DMS79 treated with DMSO at 0.1 percent for 48 hours (cell line): ENCODE measurements around the gene KCTD16.

ENCODE experiments used
- DNase-seq: peaks from one replicate; lab custom pipeline; 2025; lab: John Stamatoyannopoulos, UW

The KCTD16 gene

DNA sequence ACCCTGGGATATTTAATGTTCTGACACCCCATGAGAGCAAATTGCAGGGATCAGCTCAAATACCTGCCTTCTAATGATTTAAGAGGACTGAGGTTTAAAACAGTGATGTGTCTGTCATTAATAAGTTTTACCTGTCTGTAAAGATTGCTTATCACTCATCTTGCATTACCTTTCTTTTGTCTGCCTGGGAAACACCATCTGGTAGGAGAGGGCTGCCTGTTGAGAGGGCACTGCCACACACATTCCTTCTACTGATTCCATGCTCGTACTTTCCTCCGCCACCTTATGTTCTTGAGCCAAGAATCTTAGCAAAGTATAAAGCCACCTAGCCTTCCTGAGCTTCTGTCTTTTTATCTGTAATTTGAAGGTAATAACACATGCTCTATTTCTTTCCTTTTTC is 118.6 kb downstream of the KCTD16 start:
- no peak for DNase-seq

DNA sequence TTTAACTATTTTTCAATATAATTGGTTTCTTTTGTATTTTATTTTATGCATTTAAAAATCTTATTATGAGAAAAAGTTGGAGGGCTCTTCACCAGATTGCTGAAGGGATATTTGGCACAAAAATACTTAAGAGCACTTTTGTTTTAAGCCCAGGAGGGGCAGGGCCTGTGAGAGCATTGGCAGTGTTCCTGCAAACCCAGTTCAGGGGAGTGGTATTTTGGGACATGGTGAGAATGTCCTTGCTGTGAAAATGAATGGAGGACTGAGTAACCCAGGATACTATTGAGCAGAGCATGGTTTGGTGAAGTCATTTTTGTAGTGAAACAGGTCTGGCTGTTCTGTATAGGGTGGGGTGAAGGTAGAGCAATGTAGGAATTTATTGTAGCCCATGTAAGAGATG is 121.4 kb downstream of the KCTD16 start:
- DNase-seq, result no peak

DNA sequence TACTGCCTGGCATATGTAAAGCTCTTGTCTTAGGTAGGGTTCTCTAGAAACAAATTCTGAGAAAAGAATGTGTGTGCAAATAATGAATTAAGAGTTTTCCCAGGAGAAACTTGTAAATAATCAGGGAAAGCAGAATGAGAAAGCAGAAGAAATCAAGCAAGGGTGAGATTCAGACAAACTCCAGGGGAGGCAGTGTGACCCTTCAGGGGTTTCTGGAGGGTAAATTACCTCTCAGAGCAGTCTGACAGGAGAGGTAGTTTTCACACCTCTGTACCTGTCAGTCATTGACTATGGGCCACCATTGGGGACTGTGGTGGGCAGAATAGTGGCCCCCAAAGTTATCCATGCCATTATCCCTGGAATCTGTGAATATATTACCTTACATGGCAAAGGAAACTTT is 124.6 kb downstream of the KCTD16 start:
- DNase-seq, result no peak

DNA sequence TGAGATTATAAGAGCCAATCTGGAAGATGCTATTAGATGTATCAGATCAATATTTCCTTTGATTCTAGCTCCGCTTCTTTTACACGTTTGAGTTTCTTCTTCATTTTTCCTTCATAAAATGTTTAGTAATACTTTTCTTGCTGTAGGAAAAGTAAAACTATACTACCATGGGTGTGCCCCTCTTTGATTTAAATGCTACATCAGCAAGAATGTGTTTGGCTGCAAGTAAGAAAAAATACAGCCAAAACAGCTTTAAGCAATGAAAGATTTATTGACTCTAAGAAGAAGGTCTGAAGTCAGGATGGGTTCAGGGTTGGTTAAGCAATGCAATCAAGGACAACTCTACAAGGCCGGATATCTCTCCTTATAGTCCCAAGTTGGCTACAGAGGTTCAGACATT is 126.4 kb downstream of the KCTD16 start:
- no peak for DNase-seq

DNA sequence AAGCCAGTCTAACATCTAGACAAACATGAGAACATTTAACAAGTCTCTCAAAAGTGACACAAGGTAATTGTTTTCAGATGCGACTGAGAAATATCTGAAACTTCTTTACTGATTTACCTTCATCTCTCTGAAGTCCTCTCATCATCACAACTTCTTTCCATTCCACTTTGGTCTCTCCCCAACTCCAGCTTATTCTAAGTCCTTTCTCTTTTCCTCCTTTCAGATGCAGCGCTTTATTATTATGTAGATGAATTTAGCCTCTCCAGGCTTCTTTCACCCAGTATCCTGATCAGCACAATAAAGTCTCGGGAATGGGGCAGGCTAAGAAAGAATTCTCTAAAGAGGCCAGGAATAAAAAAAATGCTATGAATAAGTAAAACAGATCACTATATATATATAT is 128.0 kb downstream of the KCTD16 start:
- no peak for DNase-seq

DNA sequence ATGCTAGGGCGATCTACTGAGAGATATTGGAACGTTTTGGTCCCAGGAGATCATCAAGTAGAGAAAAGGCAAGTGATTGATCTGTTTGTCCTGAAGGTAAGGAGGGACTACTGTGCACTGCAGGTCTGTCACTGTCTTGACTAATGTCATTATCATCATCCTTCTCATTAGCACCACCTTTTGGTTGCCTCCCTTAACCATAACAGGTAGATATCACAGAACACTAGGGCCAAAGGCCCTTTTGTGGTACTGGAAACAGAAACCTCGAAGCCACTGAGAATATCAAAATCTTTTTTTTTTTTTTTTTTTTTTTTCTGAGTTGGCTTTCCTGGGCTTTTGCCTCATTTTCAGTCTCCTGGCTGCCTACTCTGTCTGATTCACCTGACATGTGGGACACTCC is 134.0 kb downstream of the KCTD16 start:
- no peak for DNase-seq

DNA sequence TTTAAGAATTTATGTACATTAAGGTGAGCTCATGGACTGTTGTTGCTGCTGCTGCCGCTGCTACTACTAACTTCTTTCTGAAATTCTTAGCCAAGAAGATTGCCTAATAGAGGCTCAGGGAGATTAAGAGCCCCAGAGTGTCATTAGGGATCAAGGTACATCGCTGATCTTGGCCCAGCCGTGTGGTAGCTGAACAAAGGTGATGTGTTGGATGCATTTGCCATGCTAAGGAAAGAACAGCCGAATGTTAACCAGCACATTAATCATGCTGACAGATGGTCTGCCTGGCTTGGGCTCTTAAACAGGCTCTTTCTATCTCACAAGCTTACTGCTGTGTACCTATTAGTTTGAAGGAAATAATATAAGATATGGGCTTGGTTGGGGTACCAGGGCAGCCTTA is 137.1 kb downstream of the KCTD16 start:
- DNase-seq, result no peak

DNA sequence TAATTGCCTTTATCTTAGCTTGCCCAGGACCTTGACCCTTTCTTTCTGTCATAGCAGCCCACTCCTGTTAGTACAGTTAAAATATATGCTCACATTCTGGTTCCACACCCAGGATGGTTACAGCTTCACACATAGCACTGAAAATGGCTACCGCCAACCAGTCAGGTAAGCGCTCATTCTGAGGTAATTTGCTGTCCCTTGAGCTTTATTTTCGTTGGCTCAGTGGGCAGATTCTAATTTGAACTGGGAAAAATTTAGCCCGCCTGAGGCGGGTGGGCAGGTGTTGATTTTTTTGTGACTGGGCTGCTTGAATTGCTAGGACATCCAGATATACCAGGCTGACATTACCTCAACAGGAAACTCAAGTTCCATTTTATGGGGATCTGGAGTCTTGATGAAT is 137.5 kb downstream of the KCTD16 start:
- no peak for DNase-seq

DNA sequence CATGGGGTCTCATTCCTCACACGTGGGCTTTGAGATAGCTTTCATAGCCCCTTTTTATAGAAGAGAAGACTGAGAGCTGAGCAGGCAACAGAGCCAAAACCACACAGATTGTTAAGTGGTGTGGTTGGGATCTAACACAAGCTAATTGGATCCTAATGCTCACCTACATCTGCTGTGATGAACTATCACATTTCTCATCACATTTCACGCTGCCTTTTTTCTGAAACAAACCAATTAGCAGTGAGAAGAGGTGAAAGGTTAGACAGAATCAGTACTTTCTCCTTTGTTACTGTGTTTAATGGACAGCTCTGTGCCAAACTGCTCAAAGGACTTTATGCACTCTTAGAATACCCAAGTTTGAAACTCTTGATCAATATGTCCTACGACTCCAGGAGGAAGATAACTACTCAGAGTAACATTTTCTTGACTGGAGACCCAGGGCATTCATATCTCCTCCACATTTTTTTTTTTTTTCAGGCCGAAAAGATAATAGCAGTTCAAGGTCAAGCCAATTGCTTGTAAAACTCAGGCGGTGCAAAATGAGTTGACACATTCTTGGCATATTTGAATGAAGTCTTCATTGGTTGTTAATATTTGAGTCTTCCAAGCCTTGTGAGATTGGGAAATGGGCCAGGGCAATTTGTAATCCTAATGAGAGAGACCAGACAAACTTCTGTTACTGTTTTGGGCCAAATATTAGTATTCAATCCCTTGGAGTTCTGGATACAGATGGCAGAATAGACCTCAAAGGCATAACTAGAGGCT is 138.4 kb downstream of the KCTD16 start:
- DNase-seq, result no peak

DNA sequence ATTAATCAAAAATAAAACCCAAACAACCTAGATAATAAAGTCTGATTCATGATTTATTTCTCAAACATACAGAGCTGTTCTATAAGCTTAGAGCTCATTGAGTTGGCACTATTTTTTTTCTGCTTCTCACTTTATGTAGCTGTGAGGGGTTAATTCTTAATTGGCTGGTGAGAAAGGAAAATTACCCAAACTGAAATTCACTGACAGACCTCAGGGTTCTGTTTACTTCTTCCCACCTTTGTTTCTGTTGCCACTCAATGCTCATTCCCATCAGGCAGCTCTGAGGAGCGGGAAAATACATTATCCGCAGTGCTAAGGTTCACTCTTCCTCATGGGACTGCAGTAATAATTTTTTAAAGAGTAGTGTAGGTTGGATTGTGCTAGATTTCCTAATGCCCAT is 139.9 kb downstream of the KCTD16 start:
- DNase-seq, result no peak

DNA sequence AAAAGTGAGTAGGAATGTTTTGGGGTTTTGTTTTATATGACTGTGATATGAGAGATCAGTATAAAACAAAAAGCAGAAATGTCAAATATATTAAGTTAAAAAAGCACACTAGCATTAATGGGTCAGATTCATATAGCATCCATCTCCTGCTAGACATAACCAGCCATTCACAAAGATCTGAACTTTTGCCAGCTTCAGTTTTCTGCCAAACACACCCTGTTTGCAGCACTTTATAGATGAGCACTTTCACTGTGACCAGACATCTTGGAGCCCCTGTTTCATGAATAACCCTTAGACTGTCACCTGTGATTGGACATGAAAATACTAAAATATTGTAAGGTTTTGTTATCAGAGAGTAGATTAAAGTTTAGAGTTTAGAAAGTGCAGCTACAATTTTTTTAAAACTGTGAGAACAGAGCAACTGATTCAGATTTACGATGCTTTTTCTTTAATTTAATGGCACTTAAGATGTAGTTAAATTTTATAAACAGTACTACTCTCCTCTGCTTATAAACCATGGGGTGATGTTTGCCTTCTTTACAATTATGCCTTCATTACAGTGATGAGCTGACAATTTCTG is 142.6 kb downstream of the KCTD16 start:
- no peak for DNase-seq

DNA sequence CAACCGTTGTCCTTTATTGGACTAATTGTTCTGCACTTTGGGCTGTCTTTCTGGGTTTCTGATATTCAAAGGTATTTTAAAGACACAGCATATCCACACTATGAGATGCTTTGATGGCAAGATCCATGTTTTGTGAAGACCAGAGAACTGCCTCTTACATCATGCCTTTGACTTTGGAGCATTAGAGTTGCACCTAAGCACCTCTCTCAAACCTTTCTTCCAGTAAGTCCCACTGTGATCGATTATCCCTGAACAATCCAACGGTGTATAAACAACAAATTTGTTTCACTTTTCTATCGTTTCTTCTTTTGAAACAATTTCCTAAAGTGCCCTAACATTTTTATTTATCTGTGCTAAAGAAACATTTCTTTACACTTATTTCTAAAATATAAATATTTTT is 144.4 kb downstream of the KCTD16 start:
- DNase-seq, result no peak

DNA sequence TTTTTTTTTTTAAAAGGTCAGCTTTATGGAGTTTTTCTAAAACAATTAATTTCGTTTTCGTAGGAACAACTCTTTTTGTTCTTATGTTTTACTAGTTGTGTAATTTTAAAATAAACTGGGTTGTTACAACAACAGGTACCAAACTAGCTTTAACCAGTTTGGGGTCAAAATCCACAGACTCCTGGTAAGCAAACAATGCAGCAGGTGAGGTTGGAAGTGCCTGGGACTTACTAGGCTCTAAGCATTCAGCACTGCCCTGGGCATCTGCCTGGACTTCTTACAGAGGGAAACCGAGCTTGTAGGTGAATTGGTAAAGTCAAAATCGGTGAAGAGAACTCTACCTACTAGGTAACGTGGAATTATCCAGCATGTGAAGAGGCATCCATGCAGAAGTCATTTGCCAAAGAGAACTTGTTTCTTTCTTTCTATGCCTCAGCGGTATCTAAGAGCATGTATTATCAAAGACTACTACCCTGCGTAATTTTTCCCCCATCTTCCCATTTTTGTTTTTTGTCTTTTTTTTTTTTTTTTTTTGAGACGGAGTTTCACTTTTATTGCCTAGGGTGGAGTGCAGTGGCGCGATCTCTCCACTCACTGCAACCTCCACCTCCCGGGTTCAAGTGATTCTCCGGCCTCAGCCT is 145.4 kb downstream of the KCTD16 start:
- no peak for DNase-seq

DNA sequence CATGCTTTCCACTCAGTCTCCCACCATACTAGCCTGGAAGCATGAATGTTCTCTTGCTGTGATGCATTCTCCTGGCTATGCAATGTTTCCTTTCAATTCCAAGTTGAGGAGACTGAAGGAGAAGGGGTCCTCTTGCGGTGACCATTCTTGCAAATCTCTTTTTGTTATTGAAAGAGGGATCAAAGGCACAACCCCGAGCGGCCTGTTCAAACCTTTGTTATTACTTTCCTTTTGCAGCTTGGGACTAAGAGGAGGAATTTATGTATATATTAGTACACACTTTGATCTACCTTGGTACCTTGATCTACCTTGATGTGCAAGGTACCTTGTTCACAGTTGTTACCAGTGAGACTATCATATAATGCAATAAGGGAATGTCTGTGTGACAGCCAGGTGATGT is 147.3 kb downstream of the KCTD16 start:
- DNase-seq, result no peak

DNA sequence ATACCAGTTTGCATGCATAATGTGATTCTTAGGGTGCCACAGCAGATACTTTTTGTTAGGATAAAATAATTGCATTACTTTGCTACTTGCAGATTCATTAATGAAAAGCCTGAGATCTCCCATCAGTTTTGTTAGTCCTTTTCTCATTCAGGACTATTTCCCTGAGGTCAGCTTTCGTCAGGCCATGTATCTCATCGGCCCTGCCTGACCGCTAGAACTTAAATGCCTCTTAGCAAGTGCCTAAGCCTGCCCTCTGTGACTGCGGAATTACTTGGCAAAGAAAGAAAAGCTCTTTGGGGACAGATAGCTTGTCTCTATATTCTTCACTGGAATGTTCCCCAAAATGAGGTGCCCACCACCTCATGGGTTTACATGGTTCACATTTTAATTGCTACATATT is 147.8 kb downstream of the KCTD16 start:
- no peak for DNase-seq

DNA sequence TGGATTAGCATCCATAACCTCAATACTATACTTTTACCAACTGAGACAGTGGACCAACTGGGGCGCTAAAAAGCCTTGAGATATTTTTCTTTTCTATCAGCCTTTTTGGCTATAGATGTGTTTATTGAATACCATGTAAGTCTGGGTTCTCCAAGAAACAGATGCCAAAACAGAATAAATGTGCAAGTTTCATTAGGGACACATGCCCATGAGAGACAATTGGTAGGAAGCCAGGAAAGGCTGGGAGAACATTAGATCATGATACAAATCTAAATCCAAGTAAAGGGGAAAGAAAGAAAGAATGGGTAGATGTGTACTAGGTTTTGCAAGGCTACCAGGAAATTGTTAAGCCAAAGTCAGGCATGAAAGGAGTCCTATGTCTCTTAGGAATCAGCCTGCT is 152.5 kb downstream of the KCTD16 start:
- no peak for DNase-seq

DNA sequence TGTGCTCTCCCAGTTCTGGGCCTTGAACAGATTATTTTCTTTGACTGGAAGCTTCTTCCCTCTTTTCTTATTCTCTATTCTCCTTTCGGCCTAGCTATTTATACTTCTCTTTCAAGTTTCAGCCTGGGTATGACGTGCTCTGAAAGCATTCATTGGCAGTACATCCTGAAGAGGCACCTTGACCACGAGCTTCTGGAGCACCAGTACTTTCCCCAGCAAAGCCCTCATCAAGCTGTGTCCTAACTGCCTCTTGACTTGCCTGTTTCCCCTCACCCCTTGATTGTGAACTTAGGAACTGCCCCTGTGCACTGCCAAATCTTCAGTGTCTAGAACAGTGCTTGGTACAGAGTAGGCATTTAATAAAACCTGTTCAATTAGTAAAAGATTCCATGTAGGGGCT is 154.9 kb downstream of the KCTD16 start:
- no peak for DNase-seq

DNA sequence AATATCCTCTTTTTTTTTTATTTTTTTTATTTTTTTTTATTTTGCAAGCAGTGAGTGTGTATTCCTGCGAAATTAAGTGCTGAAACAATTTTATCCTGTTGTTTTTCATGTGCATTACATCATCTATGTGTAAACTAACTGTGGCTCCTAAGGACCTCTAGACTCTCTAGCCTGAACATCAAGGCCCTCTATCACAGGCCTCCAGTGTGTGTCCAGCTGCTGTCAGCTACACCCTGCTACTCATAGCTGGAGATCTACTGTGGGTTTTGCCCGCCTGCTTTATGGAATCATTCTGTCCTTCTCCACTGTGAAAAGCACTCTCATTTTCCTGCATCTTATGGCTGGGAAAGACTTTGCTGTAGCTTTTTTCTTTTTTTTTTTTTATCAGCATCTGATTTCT is 157.8 kb downstream of the KCTD16 start:
- no peak for DNase-seq

DNA sequence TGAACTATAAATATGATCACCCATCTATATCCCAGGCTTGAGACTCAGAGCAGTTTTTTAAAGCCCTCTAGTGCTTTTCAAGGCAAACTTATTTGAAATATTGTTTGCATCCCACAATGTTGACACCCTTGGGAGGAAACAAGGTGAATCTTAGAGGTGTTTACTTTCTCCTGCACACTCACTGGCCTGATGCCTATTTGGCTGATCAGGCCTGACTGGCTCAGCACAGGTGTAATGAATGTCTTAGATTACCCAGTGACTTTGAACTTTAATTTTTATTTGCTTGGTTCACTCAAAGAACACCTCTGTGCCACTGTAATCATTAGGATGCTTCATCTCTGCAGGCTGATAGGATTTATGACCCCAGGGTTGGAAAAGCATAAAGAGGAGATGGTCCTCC is 158.3 kb downstream of the KCTD16 start:
- no peak for DNase-seq

DNA sequence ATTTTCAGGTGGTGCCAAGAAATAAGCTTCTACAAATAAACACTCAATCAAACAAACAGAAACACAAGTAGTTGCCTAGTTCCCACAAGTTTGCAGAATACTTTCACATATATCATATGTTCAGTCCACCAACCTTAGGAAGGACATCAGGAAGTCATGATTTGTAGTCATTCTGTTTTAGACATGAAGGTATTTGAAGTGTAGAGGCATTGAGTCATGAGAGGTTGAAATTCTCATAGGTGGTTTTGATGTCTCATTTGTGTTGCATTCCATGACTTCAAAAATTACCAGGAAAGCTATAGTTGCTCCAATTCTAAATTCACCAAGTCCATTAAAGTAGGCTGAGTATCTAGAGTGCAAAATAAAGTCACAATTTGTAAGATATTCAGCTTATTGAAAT is 159.0 kb downstream of the KCTD16 start:
- DNase-seq, result no peak

DNA sequence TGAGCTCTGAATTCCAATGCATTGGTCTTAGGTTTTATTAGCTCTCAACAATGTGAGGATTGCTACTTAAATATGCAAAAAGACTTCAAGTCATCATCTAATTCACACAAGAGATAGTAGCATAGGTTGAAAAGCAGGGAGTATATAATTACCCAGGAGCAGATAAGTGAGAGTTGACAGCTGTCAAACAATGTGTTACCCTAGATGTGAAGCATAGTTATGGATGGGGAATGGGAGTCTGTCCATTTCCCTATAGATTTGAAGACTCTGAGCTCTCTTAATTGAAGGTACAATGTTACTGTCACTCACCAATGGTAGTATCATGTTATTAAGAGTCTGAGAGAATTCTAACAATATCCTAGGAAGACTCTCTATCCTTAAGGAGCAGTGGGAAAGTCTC is 160.7 kb downstream of the KCTD16 start:
- no peak for DNase-seq

DNA sequence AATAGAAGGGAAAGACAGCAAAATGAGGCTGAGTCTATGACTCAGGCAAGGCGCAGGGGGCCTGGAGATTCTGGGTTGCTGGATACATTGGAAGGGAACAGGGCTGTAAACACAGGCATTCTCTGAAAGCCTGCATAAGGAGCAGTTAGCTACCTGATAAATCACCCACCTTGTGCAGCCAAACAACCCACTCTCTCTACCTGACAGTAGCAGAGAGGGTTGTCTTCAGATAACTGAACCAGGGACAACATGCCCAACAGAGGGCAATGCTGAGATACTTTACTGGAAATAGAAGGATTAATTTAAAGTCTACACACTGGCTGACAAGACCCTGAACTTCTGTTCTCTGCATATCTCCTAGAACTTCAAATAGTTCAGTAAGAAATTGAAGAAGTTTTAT is 161.6 kb downstream of the KCTD16 start:
- no peak for DNase-seq

DNA sequence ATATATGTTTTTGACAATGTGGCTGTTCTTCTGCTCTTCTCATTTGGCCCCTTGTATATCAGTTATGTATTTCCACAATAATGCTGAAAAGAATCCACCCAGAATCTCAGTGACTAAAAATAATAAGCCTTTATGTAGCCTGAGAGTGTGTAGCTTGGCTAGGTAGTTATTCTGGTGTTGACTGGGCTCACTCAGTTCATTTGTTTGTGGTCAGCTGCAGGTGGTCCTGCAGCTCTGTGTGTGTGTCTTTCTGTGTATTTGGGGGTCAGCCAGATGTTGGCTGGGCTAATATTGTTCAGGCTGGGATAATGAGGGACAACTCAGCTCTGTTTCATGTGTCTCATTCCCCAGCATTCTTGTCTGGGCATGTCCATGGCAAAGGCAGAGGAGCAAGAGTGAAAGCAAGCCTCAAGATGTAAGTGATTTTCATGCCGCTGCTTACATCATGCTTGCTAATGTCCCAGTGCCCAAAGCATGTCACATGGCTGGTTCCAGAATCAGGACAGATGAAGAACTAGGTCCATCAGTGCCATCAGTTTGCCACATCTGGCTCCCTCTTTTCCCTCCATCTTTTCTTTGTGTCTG is 162.8 kb downstream of the KCTD16 start:
- DNase-seq, result peak; percentile 2
